K562 (cell line): ENCODE data around the gene CNTF. TPM values are rescaled to one million over a fixed set of nuclear protein-coding genes. Genes with fewer than 3 reads are reported as not detected.

Experiments
- ATAC-seq: fragments of 200-7000 bp; cut with Tn5 transposase; 3 replicates; pipeline ENCODE4 v1.9.1; 2020; ENCODE audit warnings: moderate library complexity
- BruUV-seq: library from RNA; stranded (reverse); fragments of 400-500 nt; replicated peaks from 2 replicates; lab custom pipeline; 2021; lab: Mats Ljungman, UMichigan
- CTCF ChIA-PET: fragments of 300-600 bp; formaldehyde crosslinking; extraction: SDS; loops from one replicate; lab custom pipeline; 2021; ENCODE audit warnings: low intra/inter-chr PET ratio; lab: Yijun Ruan, JAX
- POLR2A ChIA-PET: fragments of 300-600, 350-650 bp; sonication (Branson Sonifier 250); formaldehyde crosslinking; extraction: SDS; loops from one replicate; lab custom pipeline; 2021; ENCODE audit warnings: antibody characterized with exemption, inconsistent platforms; lab: Yijun Ruan, JAX
- DNase-seq, 4 experiments: peaks; one replicate each; pipeline versions ENCODE4 v3.0.0 to v3.0.0-alpha.2; 2011 to 2018; ENCODE audit warnings: low spot score in 3 of 4, mixed read lengths in 3 of 4; ENCODE audit errors: extremely low read depth in 1 of 4
- FAIRE-seq: peaks from 2 replicates; lab custom pipeline; 2011; peaks lifted over from hg19 to GRCh38; lab: Jason Lieb, UNC
- H2AFZ ChIP-seq: 2 replicates; pipeline ENCODE4 v1.6.0; 2011; ENCODE audit warnings: low read depth, low read length, control low read depth, inconsistent platforms
- H3K27ac ChIP-seq: fragments of 200-600 bp; 3 replicates; pipeline ENCODE4 v1.8.0; 2011; ENCODE audit warnings: low read depth, mild to moderate bottlenecking, control low read depth, inconsistent platforms, low read length, moderate library complexity, mixed read lengths; ENCODE audit errors: extremely low read depth
- H3K27me3 ChIP-seq, 2 experiments: fragments of 300-600 bp in 1 of 2; 2 replicates in 1 of 2; 3 replicates in 1 of 2; pipeline versions ENCODE4 v1.6.0 to v1.8.0; 2011; ENCODE audit warnings: inconsistent platforms in 2 of 2, low read length in 2 of 2, mild to moderate bottlenecking in 1 of 2, mixed read lengths in 1 of 2, moderate library complexity in 1 of 2; ENCODE audit not compliant: control insufficient read depth in 2 of 2, insufficient read depth in 2 of 2
- H3K36me3 ChIP-seq: fragments of 300-600 bp; 3 replicates; pipeline ENCODE4 v1.8.0; 2011; ENCODE audit warnings: mild to moderate bottlenecking, low read length, inconsistent platforms; ENCODE audit not compliant: control insufficient read depth, insufficient read depth
- H3K4me1 ChIP-seq, 2 experiments: fragments of 200-600 bp in 1 of 2; replicated peaks in 1 of 2; 2 replicates in 1 of 2; 3 replicates in 1 of 2; pipeline versions ENCODE4 v1.5.1 to v1.8.0; 2011; ENCODE audit warnings: inconsistent platforms in 2 of 2, low read length in 2 of 2, mild to moderate bottlenecking in 1 of 2, mixed read lengths in 1 of 2, moderate library complexity in 1 of 2; ENCODE audit not compliant: control insufficient read depth in 2 of 2, insufficient read depth in 2 of 2
- H3K4me2 ChIP-seq: 2 replicates; pipeline ENCODE4 v1.6.1; 2011; ENCODE audit warnings: low read length, control low read depth, inconsistent platforms, mixed read lengths; ENCODE audit not compliant: insufficient read depth
- H3K4me3 ChIP-seq: fragments of 200-600 bp; sonication (generic), shearing (Covaris generic); 2 replicates; pipeline ENCODE4 v1.5.1; 2016; ENCODE audit warnings: control low read depth, inconsistent platforms
- H3K79me2 ChIP-seq: fragments of 200-600 bp; 3 replicates; pipeline ENCODE4 v1.8.0; 2011; ENCODE audit warnings: low read length, inconsistent platforms; ENCODE audit not compliant: control insufficient read depth, insufficient read depth
- H3K9ac ChIP-seq, 2 experiments: 2 replicates each; pipeline versions ENCODE4 v1.6.0 to v1.6.1; 2011; ENCODE audit warnings: low read depth in 2 of 2, low read length in 2 of 2, control low read depth in 1 of 2, inconsistent platforms in 1 of 2, mild to moderate bottlenecking in 1 of 2, mixed read lengths in 1 of 2; ENCODE audit not compliant: insufficient read depth in 1 of 2
- H3K9me1 ChIP-seq: one replicate; pipeline ENCODE4 v1.6.0; 2011; ENCODE audit warnings: inconsistent platforms, mild to moderate bottlenecking, low read length, moderate library complexity; ENCODE audit not compliant: control insufficient read depth, insufficient read depth
- H3K9me3 ChIP-seq: replicated peaks from 2 replicates; pipeline ENCODE4 v1.5.1; 2011; ENCODE audit warnings: low read depth, low read length, inconsistent platforms; ENCODE audit not compliant: control insufficient read depth, insufficient read depth
- H4K20me1 ChIP-seq: replicated peaks from 2 replicates; pipeline ENCODE4 v1.6.1; 2011; ENCODE audit warnings: low read length, inconsistent platforms, mixed read lengths; ENCODE audit not compliant: control insufficient read depth, insufficient read depth
- BCL6 ChIP-seq: fragments of 250-450 bp; sonication (Bioruptor Pico); IDR thresholded peaks from 2 replicates; pipeline ENCODE4 v1.4.0; 2020
- CEBPB ChIP-seq: fragments of 450-650 bp; IDR thresholded peaks from 2 replicates; pipeline ENCODE4 v1.6.1; 2016; ENCODE audit warnings: missing genetic modification characterization, missing compliant biosample characterization
- CEBPG ChIP-seq, 3 experiments: fragments of 200-800 bp in 1 of 3; sonication (Bioruptor generic) in 1 of 3; sonication (generic) in 1 of 3; formaldehyde crosslinking in 1 of 3; IDR thresholded peaks in 2 of 3; conservative IDR thresholded peaks in 1 of 3; 2 replicates each; pipeline versions ENCODE4 v1.6.1 to v1.8.0; 2016 to 2022; ENCODE audit warnings: missing compliant biosample characterization in 2 of 3, missing genetic modification characterization in 2 of 3, mild to moderate bottlenecking in 1 of 3, missing genetic modification reagents in 1 of 3
- KLF10 ChIP-seq: fragments of 250-450 bp; sonication (Bioruptor Pico); IDR thresholded peaks from 2 replicates; pipeline ENCODE4 v1.6.1; 2021; ENCODE audit warnings: matching md5 sums
- NEUROD1 ChIP-seq: fragments of 150-350 bp; IDR thresholded peaks from 2 replicates; pipeline ENCODE4 v1.6.1; 2014; ENCODE audit warnings: borderline replicate concordance, low read length, low read depth; ENCODE audit not compliant: partially characterized antibody
- TARDBP ChIP-seq: fragments of 450-650 bp; IDR thresholded peaks from 2 replicates; pipeline ENCODE4 v1.6.1; 2016
- ZNF695 ChIP-seq: fragments of 450-650 bp; formaldehyde crosslinking; IDR thresholded peaks from 2 replicates; pipeline ENCODE4 v1.4.0; 2020; ENCODE audit warnings: mild to moderate bottlenecking, moderate library complexity
- WGBS: fragments of 100-300 bp; shearing (Covaris generic); methylation state at CpG from one replicate; pipeline ENCODE4 v1.1.6; 2016; ENCODE audit warnings: low coverage, mixed read lengths; ENCODE audit not compliant: insufficient coverage; ENCODE audit errors: missing lambda C conversion rate; 5-methylcytosine and 5-hydroxymethylcytosine counted together
- in situ Hi-C: fragments of 300-500 bp; cut with MboI; formaldehyde crosslinking; loops from 4 replicates; pipeline ENCODE4 v1.15.0; 2018; ENCODE audit warnings: inconsistent platforms, mixed read lengths
- intact Hi-C: fragments of 100-400 bp; cut with micrococcal nuclease; formaldehyde crosslinking; loops from 2 replicates; pipeline ENCODE4 v1.14.2; 2022
- polyA plus RNA-seq, 8 experiments: library from polyadenylated mRNA; depleted of rRNA in 4 of 8; stranded (reverse) in 5 of 8; unstranded in 3 of 8; fragments of >200 nt; fragmentation: Nextera tagmentation in 2 of 8; fragmentation: Illumina TruSeq in 1 of 8; extraction: Ambion mirVana in 2 of 8; extraction: Trizol in 1 of 8; gene quantifications; 2 replicates each; pipeline versions ENCODE4 v1.2.1 to v1.2.3, GENCODE V29; 2011 to 2014; ENCODE audit warnings: inconsistent platforms in 1 of 8, missing spikeins in 1 of 8
- total RNA-seq, 7 experiments: library from RNA; depleted of rRNA in 6 of 7; stranded (reverse); fragments of >200 nt in 6 of 7; fragmentation: Illumina TruSeq in 2 of 7; extraction: Trizol in 2 of 7; gene quantifications; 2 replicates each; pipeline versions ENCODE4 v1.2.1 to v1.2.3, GENCODE V29; 2011 to 2021; ENCODE audit warnings: low replicate concordance in 1 of 7
- TF ChIP-seq, protein P1 (sequence below), 3 experiments: fragments of 200-800 bp in 1 of 3; fragments of 250-450 bp in 1 of 3; fragments of 450-650 bp in 1 of 3; sonication (Bioruptor Pico) in 1 of 3; sonication (Bioruptor generic) in 1 of 3; formaldehyde crosslinking in 1 of 3; IDR thresholded peaks; 2 replicates each; pipeline versions ENCODE4 v1.6.1 to v1.8.0; 2016 to 2022; ENCODE audit warnings: mild to moderate bottlenecking in 2 of 3, missing genetic modification characterization in 2 of 3, missing compliant biosample characterization in 1 of 3, moderate library complexity in 1 of 3

Gene CNTF
- total and polyA plus RNA-seq, 9 of the 15 experiments (the other 6 are each of a cell fraction or from before 2014, with no cell fraction given) = 0.17 to 5.0 (median 2.3) TPM

DNA sequence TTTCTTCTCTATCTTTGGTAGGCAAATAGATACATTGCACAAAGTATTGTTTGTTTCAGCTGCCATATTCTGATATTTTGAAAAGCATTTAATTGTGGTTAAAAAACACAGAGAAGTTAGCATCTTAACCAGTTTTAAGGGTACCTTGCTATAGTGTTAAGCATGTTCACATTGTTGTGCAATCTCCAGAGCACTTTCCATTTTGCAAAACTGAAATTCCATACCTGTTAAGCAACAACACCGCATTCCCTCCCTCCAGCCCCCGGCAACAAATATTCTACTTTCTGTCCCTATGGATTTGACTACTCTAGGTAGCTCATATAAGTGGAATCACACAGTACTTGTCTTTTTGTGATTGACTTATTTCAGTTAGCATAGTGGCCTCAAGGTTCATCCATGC, 33.9 kb downstream of the CNTF start:
- H4K20me1 ChIP-seq = no peaks in the 10 kb centered on the region
- intact Hi-C loops = no loop called here
- H3K4me3 ChIP-seq = no peak overlapping the region
- BruUV-seq = no TSS peak
- no peak for FAIRE-seq
- H3K9me3 ChIP-seq = no peaks in the 10 kb centered on the region
- no peak overlapping the region for H3K27ac ChIP-seq
- H3K9ac ChIP-seq = no peak overlapping the region
- no peaks in the 10 kb centered on the region for H3K36me3 ChIP-seq
- H3K9me1 ChIP-seq = no peaks in the 10 kb centered on the region
- no peak for DNase-seq
- POLR2A ChIA-PET = no interaction called here
- no peak for ATAC-seq
- TF ChIP-seq TARDBP (no peak), KLF10 (CRISPR knock-in tag) (no peak), BCL6 (no peak), CEBPB (peak; percentile 61; the same call in 1 of the 2 replicates), CEBPG (CRISPR knock-in tag; IDR thresholded peaks at IDR 0.05) (no peak), CEBPG (tag; conservative IDR thresholded peaks at IDR 0.05 in 1 of 2, IDR thresholded peaks at IDR 0.05 in 1 of 2) (peak in 1 of 2 experiments; percentile 78; a peak in 2 of 4 replicates), NEUROD1 (no peak), ZNF695 (CRISPR knock-in tag) (no peak)
- TF ChIP-seq, protein P1, sequence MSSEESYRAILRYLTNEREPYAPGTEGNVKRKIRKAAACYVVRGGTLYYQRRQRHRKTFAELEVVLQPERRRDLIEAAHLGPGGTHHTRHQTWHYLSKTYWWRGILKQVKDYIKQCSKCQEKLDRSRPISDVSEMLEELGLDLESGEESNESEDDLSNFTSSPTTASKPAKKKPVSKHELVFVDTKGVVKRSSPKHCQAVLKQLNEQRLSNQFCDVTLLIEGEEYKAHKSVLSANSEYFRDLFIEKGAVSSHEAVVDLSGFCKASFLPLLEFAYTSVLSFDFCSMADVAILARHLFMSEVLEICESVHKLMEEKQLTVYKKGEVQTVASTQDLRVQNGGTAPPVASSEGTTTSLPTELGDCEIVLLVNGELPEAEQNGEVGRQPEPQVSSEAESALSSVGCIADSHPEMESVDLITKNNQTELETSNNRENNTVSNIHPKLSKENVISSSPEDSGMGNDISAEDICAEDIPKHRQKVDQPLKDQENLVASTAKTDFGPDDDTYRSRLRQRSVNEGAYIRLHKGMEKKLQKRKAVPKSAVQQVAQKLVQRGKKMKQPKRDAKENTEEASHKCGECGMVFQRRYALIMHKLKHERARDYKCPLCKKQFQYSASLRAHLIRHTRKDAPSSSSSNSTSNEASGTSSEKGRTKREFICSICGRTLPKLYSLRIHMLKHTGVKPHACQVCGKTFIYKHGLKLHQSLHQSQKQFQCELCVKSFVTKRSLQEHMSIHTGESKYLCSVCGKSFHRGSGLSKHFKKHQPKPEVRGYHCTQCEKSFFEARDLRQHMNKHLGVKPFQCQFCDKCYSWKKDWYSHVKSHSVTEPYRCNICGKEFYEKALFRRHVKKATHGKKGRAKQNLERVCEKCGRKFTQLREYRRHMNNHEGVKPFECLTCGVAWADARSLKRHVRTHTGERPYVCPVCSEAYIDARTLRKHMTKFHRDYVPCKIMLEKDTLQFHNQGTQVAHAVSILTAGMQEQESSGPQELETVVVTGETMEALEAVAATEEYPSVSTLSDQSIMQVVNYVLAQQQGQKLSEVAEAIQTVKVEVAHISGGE (CRISPR knock-in tag; IDR thresholded peaks at IDR 0.05) = no peak
- CTCF ChIA-PET = no interaction called here
- H3K27me3 ChIP-seq = no peaks in the 10 kb centered on the region
- in situ Hi-C loops = no loop called here
- no peak overlapping the region for H3K4me2 ChIP-seq
- no peak overlapping the region for H2AFZ ChIP-seq
- no peaks in the 10 kb centered on the region for H3K79me2 ChIP-seq
- WGBS = 48% methylated on average over 2 of the region's 2 CpGs
- no peaks in the 10 kb centered on the region for H3K4me1 ChIP-seq
